H1 (cell line): ENCODE results near the gene SND1. TPM values are rescaled to one million over a fixed set of nuclear protein-coding genes. Genes with fewer than 3 reads are reported as not detected.

Experiments
- CTCF ChIA-PET: fragments of 300-600 bp; sonication (Branson Sonifier 250); formaldehyde crosslinking; loops from one replicate; lab custom pipeline; 2021; ENCODE audit not compliant: partially characterized antibody; lab: Charles Lee
- POLR2A ChIA-PET: fragments of 300-600 bp; sonication (Branson Sonifier 250); formaldehyde crosslinking; loops from one replicate; lab custom pipeline; 2021; ENCODE audit warnings: inconsistent platforms; ENCODE audit not compliant: partially characterized antibody; lab: Charles Lee
- DNase-seq, 2 experiments: peaks; one replicate each; pipeline versions ENCODE4 v3.0.0 to v3.0.0-alpha.2; 2010 to 2022; ENCODE audit warnings: low spot score in 2 of 2, low read depth in 1 of 2, mixed read lengths in 1 of 2
- FAIRE-seq: peaks from 2 replicates; lab custom pipeline; 2011; peaks lifted over from hg19 to GRCh38; lab: Jason Lieb, UNC
- H2AFZ ChIP-seq: 2 replicates; pipeline ENCODE4 v1.8.1; 2012; ENCODE audit warnings: low read length, inconsistent platforms
- H2AK5ac ChIP-seq: 2 replicates; pipeline ENCODE4 v1.6.1; 2013; ENCODE audit warnings: low read depth, low read length
- H2BK120ac ChIP-seq: replicated peaks from 2 replicates; pipeline ENCODE3; 2013; ENCODE audit warnings: low read depth, low read length, inconsistent platforms
- H2BK12ac ChIP-seq: 2 replicates; pipeline ENCODE4 v1.6.1; 2013; ENCODE audit warnings: low read depth, low read length
- H2BK15ac ChIP-seq: 2 replicates; pipeline ENCODE4 v1.6.1; 2013; ENCODE audit warnings: low read length
- H2BK20ac ChIP-seq: 2 replicates; pipeline ENCODE4 v1.6.1; 2013; ENCODE audit warnings: low read length
- H2BK5ac ChIP-seq: 2 replicates; pipeline ENCODE4 v1.6.1; 2013; ENCODE audit warnings: low read depth, low read length
- H3K14ac ChIP-seq: 2 replicates; pipeline ENCODE4 v1.6.1; 2013; ENCODE audit warnings: inconsistent platforms; ENCODE audit not compliant: insufficient read length
- H3K18ac ChIP-seq: 2 replicates; pipeline ENCODE4 v1.6.1; 2013; ENCODE audit warnings: low read length; ENCODE audit errors: extremely low read depth
- H3K23ac ChIP-seq: 2 replicates; pipeline ENCODE4 v1.6.1; 2013; ENCODE audit warnings: inconsistent platforms; ENCODE audit not compliant: insufficient read length
- H3K23me2 ChIP-seq: 2 replicates; pipeline ENCODE4 v1.6.1; 2013; ENCODE audit warnings: low read depth, low read length
- H3K27ac ChIP-seq: 2 replicates; pipeline ENCODE4 v1.6.1; 2011; ENCODE audit warnings: low read depth, low read length, inconsistent platforms
- H3K27me3 ChIP-seq, 4 experiments: replicated peaks in 1 of 4; 1 replicate in 1 of 4; 2 replicates in 3 of 4; pipeline versions ENCODE4 v1.6.1 to v1.8.1; 2011 to 2013; ENCODE audit warnings: low read length in 3 of 4, mild to moderate bottlenecking in 3 of 4, inconsistent platforms in 2 of 4, mixed read lengths in 2 of 4, moderate library complexity in 1 of 4; ENCODE audit not compliant: control insufficient read depth in 3 of 4, insufficient read depth in 3 of 4; ENCODE audit errors: extremely low read depth in 1 of 4
- H3K36me3 ChIP-seq, 4 experiments: 2 replicates each; pipeline versions ENCODE4 v1.6.1 to v1.8.1; 2011 to 2013; ENCODE audit warnings: mild to moderate bottlenecking in 4 of 4, low read length in 3 of 4, moderate library complexity in 2 of 4, control low read depth in 1 of 4, inconsistent platforms in 1 of 4; ENCODE audit not compliant: insufficient read depth in 4 of 4, control insufficient read depth in 2 of 4
- H3K4ac ChIP-seq: replicated peaks from 2 replicates; pipeline ENCODE3; 2013; ENCODE audit warnings: low read length, low read depth, mixed read lengths, inconsistent platforms; ENCODE audit not compliant: insufficient read length
- H3K4me1 ChIP-seq, 4 experiments: replicated peaks in 1 of 4; 1 replicate in 1 of 4; 2 replicates in 3 of 4; pipeline versions ENCODE4 v1.6.1 to v1.8.1; 2011 to 2013; ENCODE audit warnings: low read length in 3 of 4, inconsistent platforms in 2 of 4, mixed read lengths in 1 of 4; ENCODE audit not compliant: insufficient read depth in 4 of 4, control insufficient read depth in 3 of 4
- H3K4me2 ChIP-seq, 2 experiments: 2 replicates each; pipeline versions ENCODE4 v1.6.1 to v1.8.1; 2011 to 2013; ENCODE audit warnings: low read depth in 2 of 2, low read length in 2 of 2, control low read depth in 1 of 2, inconsistent platforms in 1 of 2, mild to moderate bottlenecking in 1 of 2; ENCODE audit not compliant: insufficient read depth in 1 of 2
- H3K4me3 ChIP-seq, 4 experiments: fragments of 200-600, 300-600 bp in 1 of 4; sonication (generic), shearing (Covaris generic), sonication (Bioruptor Twin) in 1 of 4; 2 replicates each; pipeline versions ENCODE4 v1.5.1 to v1.8.1; 2011 to 2016; ENCODE audit warnings: low read length in 4 of 4, low read depth in 3 of 4, control low read depth in 2 of 4, inconsistent platforms in 2 of 4, mild to moderate bottlenecking in 2 of 4, mixed read lengths in 1 of 4, moderate library complexity in 1 of 4; ENCODE audit not compliant: insufficient read depth in 2 of 4; ENCODE audit errors: extremely low read depth in 1 of 4
- H3K56ac ChIP-seq: replicated peaks from 2 replicates; pipeline ENCODE3; 2013; ENCODE audit warnings: low read depth, mild to moderate bottlenecking, mixed read lengths, low read length, inconsistent platforms; ENCODE audit not compliant: insufficient read length
- H3K79me1 ChIP-seq: 2 replicates; pipeline ENCODE4 v1.6.1; 2013; ENCODE audit warnings: low read depth, low read length, control low read depth
- H3K79me2 ChIP-seq, 2 experiments: 2 replicates each; pipeline versions ENCODE4 v1.6.1 to v1.8.1; 2012 to 2013; ENCODE audit warnings: low read length in 2 of 2, mild to moderate bottlenecking in 2 of 2, inconsistent platforms in 1 of 2; ENCODE audit not compliant: insufficient read depth in 2 of 2, control insufficient read depth in 1 of 2
- H3K9ac ChIP-seq, 4 experiments: replicated peaks in 1 of 4; 1 replicate in 1 of 4; 2 replicates in 3 of 4; pipeline versions ENCODE4 v1.6.1 to v1.8.1; 2011 to 2013; ENCODE audit warnings: low read depth in 3 of 4, low read length in 3 of 4, control low read depth in 2 of 4, mild to moderate bottlenecking in 2 of 4, moderate library complexity in 2 of 4, inconsistent platforms in 1 of 4; ENCODE audit errors: extremely low read depth in 1 of 4
- H3K9me3 ChIP-seq, 2 experiments: 2 replicates each; pipeline versions ENCODE4 v1.6.1 to v1.8.1; 2012 to 2013; ENCODE audit warnings: mild to moderate bottlenecking in 2 of 2, moderate library complexity in 2 of 2, control low read depth in 1 of 2, inconsistent platforms in 1 of 2, low read depth in 1 of 2, low read length in 1 of 2, mixed read lengths in 1 of 2; ENCODE audit not compliant: insufficient read depth in 2 of 2
- H4K20me1 ChIP-seq, 2 experiments: replicated peaks in 1 of 2; 2 replicates each; pipeline versions ENCODE3 to v1.8.1; 2011 to 2013; ENCODE audit warnings: inconsistent platforms in 2 of 2, low read length in 2 of 2, mild to moderate bottlenecking in 1 of 2; ENCODE audit not compliant: insufficient read depth in 2 of 2, control insufficient read depth in 1 of 2
- H4K5ac ChIP-seq: 2 replicates; pipeline ENCODE4 v1.6.1; 2013; ENCODE audit warnings: low read length, low read depth, mixed read lengths, inconsistent platforms; ENCODE audit not compliant: insufficient read length
- H4K8ac ChIP-seq: 2 replicates; pipeline ENCODE4 v1.8.0; 2013; ENCODE audit warnings: mild to moderate bottlenecking, moderate library complexity, low read length, inconsistent platforms; ENCODE audit not compliant: insufficient read depth; ENCODE audit errors: extremely low read depth
- H4K91ac ChIP-seq: replicated peaks from 2 replicates; pipeline ENCODE3; 2013; ENCODE audit warnings: low read length, mixed read lengths, inconsistent platforms; ENCODE audit not compliant: insufficient read length
- ATF2 ChIP-seq: IDR thresholded peaks from 2 replicates; pipeline ENCODE4 v1.6.1; 2012; ENCODE audit warnings: low read length, inconsistent platforms
- JUN ChIP-seq: IDR thresholded peaks from 2 replicates; pipeline ENCODE4 v1.6.1; 2011; ENCODE audit warnings: low read depth, mild to moderate bottlenecking, improper control_type of control experiment, low read length
- SIX5 ChIP-seq: IDR thresholded peaks from 2 replicates; pipeline ENCODE4 v1.6.1; 2011; ENCODE audit warnings: mild to moderate bottlenecking, low read depth, low read length
- SP2 ChIP-seq: IDR thresholded peaks from 2 replicates; pipeline ENCODE4 v1.6.1; 2012; ENCODE audit warnings: mild to moderate bottlenecking, low read length, inconsistent platforms
- YY1 ChIP-seq: IDR thresholded peaks from 2 replicates; pipeline ENCODE4 v1.6.1; 2011; ENCODE audit warnings: low read depth, mild to moderate bottlenecking, low read length
- WGBS, 2 experiments: shearing (Covaris generic) in 1 of 2; methylation state at CpG; one replicate each; pipeline versions ENCODE4 v1.1.6 to v1.1.7; 2013 to 2015; ENCODE audit warnings: low lambda C conversion rate in 2 of 2, mixed read lengths in 2 of 2, inconsistent platforms in 1 of 2, low coverage in 1 of 2, missing lambda C conversion rate in 1 of 2; ENCODE audit not compliant: insufficient replicate concordance in 2 of 2, insufficient coverage in 1 of 2, insufficient read length in 1 of 2; ENCODE audit errors: extremely low coverage in 1 of 2, missing lambda C conversion rate in 1 of 2; 5-methylcytosine and 5-hydroxymethylcytosine counted together
- polyA plus RNA-seq, 7 experiments: library from polyadenylated mRNA; depleted of rRNA in 3 of 7; stranded (reverse) in 5 of 7; unstranded in 2 of 7; fragments of >200 nt in 5 of 7; fragments of 200-250 nt in 2 of 7; gene quantifications; 1 replicate in 5 of 7; 2 replicates in 1 of 7; 4 replicates in 1 of 7; pipeline versions ENCODE4 v1.2.1 to v1.2.3, GENCODE V29; 2011 to 2013; ENCODE audit warnings: missing spikeins in 2 of 7, mixed read lengths in 2 of 7
- total RNA-seq: library from RNA; stranded (reverse); fragmentation: NEBNext Ultra II Directional; extraction: Animal tissue kit (Norgen Biotek cat#: 25700); gene quantifications from 2 replicates; pipeline ENCODE4 v1.2.1, GENCODE V29; 2021

SND1 gene
- total and polyA plus RNA-seq, 2 of the 8 experiments (the other 6 are each of a cell fraction or from before 2014, with no cell fraction given) = 122 to 290 TPM

DNA sequence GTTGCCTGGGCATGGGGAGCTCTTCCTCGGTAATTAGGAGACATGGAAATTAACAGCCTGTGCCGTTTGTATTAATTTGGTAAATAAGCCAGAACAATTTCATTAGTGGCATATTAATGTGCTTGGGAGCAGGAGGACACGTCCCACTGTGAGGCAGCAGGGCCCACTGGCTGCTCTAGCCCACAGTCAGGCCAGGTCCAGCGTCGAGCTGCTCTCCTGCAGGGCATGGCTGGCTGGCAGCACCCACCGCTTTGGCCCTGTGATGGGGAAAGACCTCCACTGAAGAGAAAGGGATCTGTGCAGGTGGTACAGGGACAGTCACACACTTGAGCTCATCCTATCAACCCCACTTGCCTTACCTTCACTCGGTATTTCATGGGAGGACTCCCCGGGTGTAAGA is 416.8 kb downstream of the SND1 start:
- Histone ChIP-seq H3K36me3 (no peaks in the 10 kb centered on the region), H3K23me2 (no peaks in the 10 kb centered on the region), H3K4me1 (peaks cover 0 to 3% (median 0%) of the 10 kb centered on the region in 4 experiments; a peak in 3 of 7 replicates), H2AK5ac (no peak overlapping the region), H3K27ac (no peak overlapping the region), H3K56ac (no peak overlapping the region), H2BK5ac (no peak overlapping the region), H4K8ac (no peak overlapping the region), H3K79me1 (no peaks in the 10 kb centered on the region), H2BK12ac (no peak overlapping the region), H4K91ac (no peak overlapping the region), H4K20me1 (peaks cover 7 to 8% of the 10 kb centered on the region in 2 experiments), H3K9me3 (no peaks in the 10 kb centered on the region), H3K27me3 (no peaks in the 10 kb centered on the region), H3K18ac (no peak overlapping the region), H3K4me2 (no peak overlapping the region), H3K14ac (no peak overlapping the region), H3K4me3 (no peak overlapping the region), H2BK15ac (no peak overlapping the region), H2AFZ (no peak overlapping the region), H4K5ac (no peak overlapping the region), H3K79me2 (no peaks in the 10 kb centered on the region), H2BK20ac (no peak overlapping the region), H2BK120ac (no peak overlapping the region), H3K9ac (no peak overlapping the region), H3K4ac (no peak overlapping the region), H3K23ac (no peak overlapping the region)
- POLR2A ChIA-PET = no interaction called here
- TF ChIP-seq SP2 = no peak
- no peak for TF ChIP-seq JUN
- no peak for TF ChIP-seq YY1
- no peak for TF ChIP-seq SIX5
- no peak for TF ChIP-seq ATF2
- CTCF ChIA-PET = interaction anchor here (0.7 to 8.7 kb wide), 13 partner anchors 9 to 360 kb away, joined by 3 to 47 read pairs (median 3); no protein-coding TSS in a partner anchor
- DNase-seq = no peak
- WGBS, 2 experiments = 88% methylated on average over 8 of the region's 8 CpGs; no CpG with 5 or more reads in 1 of the 2 experiments
- no peak for FAIRE-seq
